ENCODE results near the gene EXOG.

Gene EXOG

DNA sequence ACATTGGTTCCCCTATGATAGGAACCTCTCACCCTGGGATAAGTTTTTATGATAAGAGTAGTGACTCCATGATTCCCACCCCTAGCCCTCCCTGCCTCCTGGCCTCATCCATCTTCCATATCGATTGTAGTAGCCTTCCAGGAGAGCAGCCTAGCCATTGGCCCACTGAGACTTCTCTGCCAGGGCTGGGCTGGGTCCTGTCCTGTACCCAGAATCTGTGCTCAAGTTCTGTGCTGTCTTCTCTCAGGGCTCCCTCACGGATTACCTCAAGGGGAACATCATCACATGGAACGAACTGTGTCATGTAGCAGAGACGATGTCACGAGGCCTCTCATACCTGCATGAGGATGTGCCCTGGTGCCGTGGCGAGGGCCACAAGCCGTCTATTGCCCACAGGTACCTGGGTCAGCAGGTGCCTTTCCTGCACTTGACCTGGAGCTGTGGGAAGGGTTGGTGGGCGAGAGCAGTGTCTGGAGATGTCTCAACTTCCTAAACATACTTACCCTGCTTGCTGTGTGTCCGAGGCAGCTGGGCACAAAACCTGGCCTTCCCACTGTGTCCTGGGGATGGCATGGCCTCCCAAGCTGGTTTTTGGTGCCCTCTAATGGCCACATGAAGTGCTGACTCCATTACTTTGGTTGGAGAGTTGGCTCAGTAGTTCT, 16.6 kb upstream of the EXOG start:
- Histone ChIP-seq H3K4me1 (ENCODE audit: low read length) (no peaks in the 10 kb centered on the region), H2AFZ (ENCODE audit: low read length) (no peak overlapping the region), H3K9ac (ENCODE audit: low read length) (no peak overlapping the region), H3K27me3 (replicated peaks; ENCODE audit: insufficient read depth, low read length) (no peaks in the 10 kb centered on the region), H3K36me3 (replicated peaks; ENCODE audit: insufficient read depth, low read length) (no peaks in the 10 kb centered on the region), H3K4me3 (ENCODE audit: low read length) (no peak overlapping the region), H3K9me3 (replicated peaks; ENCODE audit: insufficient read depth, low read length) (no peaks in the 10 kb centered on the region), H3K79me2 (ENCODE audit: low read length) (no peaks in the 10 kb centered on the region), H4K20me1 (ENCODE audit: insufficient read depth, low read length) (no peaks in the 10 kb centered on the region), H3K9me2 (replicated peaks; ENCODE audit: insufficient read depth, low read length) (no peaks in the 10 kb centered on the region), H3F3A (ENCODE audit: insufficient read depth, low read length) (no peaks in the 10 kb centered on the region), H3K27ac (ENCODE audit: low read length) (no peak overlapping the region), H3K4me2 (ENCODE audit: low read depth, low read length) (no peak overlapping the region)
- TF ChIP-seq, protein P1, sequence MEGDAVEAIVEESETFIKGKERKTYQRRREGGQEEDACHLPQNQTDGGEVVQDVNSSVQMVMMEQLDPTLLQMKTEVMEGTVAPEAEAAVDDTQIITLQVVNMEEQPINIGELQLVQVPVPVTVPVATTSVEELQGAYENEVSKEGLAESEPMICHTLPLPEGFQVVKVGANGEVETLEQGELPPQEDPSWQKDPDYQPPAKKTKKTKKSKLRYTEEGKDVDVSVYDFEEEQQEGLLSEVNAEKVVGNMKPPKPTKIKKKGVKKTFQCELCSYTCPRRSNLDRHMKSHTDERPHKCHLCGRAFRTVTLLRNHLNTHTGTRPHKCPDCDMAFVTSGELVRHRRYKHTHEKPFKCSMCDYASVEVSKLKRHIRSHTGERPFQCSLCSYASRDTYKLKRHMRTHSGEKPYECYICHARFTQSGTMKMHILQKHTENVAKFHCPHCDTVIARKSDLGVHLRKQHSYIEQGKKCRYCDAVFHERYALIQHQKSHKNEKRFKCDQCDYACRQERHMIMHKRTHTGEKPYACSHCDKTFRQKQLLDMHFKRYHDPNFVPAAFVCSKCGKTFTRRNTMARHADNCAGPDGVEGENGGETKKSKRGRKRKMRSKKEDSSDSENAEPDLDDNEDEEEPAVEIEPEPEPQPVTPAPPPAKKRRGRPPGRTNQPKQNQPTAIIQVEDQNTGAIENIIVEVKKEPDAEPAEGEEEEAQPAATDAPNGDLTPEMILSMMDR (IDR thresholded peaks at IDR 0.05; ENCODE audit: low read length) = peak; percentile 86
- TF ChIP-seq EZH2phosphoT487 (IDR thresholded peaks at IDR 0.05; ENCODE audit: low read length) = no peak
- peak; percentile 47 for DNase-seq

DNA sequence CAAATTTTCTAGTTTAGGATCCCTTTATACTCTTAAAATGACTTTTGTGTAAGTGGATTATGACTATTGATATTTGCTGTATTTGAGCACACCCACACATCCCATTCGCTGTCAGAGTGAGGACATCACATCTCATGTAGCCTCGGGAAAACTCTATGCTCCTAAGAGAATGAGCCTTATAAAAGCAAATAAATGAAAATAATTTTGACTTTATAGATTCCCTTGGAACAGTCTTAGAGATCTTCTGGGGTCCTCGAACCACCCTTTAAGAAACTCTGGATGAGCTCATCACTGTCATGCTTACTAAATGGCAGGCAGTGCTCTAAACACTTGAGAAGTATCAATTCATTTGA, 16.1 kb upstream of the EXOG start:
- Histone ChIP-seq H3K27ac (ENCODE audit: low read length) (no peak overlapping the region), H3K79me2 (ENCODE audit: low read length) (no peaks in the 10 kb centered on the region), H3K27me3 (replicated peaks; ENCODE audit: insufficient read depth, low read length) (no peaks in the 10 kb centered on the region), H3K4me2 (ENCODE audit: low read depth, low read length) (no peak overlapping the region), H4K20me1 (ENCODE audit: insufficient read depth, low read length) (no peaks in the 10 kb centered on the region), H3K9me3 (replicated peaks; ENCODE audit: insufficient read depth, low read length) (no peaks in the 10 kb centered on the region), H3K4me3 (ENCODE audit: low read length) (no peak overlapping the region), H3K4me1 (ENCODE audit: low read length) (no peaks in the 10 kb centered on the region), H3F3A (ENCODE audit: insufficient read depth, low read length) (no peaks in the 10 kb centered on the region), H3K36me3 (replicated peaks; ENCODE audit: insufficient read depth, low read length) (no peaks in the 10 kb centered on the region), H2AFZ (ENCODE audit: low read length) (no peak overlapping the region), H3K9ac (ENCODE audit: low read length) (no peak overlapping the region), H3K9me2 (replicated peaks; ENCODE audit: insufficient read depth, low read length) (no peaks in the 10 kb centered on the region)
- no peak for DNase-seq
- TF ChIP-seq EZH2 (optimal IDR thresholded peaks at IDR 0.05; ENCODE audit: low read depth, low read length) = no peak

DNA sequence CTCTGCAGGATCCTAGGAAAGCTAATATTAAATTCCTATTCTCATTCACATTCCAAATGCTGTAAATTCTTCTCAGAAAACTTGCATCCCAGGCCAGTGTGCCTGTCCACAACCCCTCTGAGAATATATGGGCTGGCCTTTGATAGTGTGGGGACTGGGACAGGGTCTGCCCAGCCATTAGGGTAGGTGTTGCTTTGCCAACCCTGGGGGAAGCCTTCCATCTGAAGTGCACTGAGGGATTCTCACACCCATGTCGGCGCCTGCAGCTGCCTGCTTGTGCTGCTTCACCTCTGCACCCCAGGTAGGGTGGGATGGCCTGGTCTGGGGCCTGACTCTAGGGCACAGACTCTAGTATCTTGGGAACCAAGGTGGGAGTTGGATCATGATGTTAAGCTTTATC, 15.2 kb upstream of the EXOG start:
- Histone ChIP-seq H3K9ac (ENCODE audit: low read length) (no peak overlapping the region), H3K4me2 (ENCODE audit: low read depth, low read length) (no peak overlapping the region), H3K4me3 (ENCODE audit: low read length) (no peak overlapping the region), H3K9me3 (replicated peaks; ENCODE audit: insufficient read depth, low read length) (no peaks in the 10 kb centered on the region), H2AFZ (ENCODE audit: low read length) (no peak overlapping the region), H3F3A (ENCODE audit: insufficient read depth, low read length) (no peaks in the 10 kb centered on the region), H3K4me1 (ENCODE audit: low read length) (no peaks in the 10 kb centered on the region), H3K79me2 (ENCODE audit: low read length) (no peaks in the 10 kb centered on the region), H3K27ac (ENCODE audit: low read length) (no peak overlapping the region), H3K9me2 (replicated peaks; ENCODE audit: insufficient read depth, low read length) (no peaks in the 10 kb centered on the region), H3K36me3 (replicated peaks; ENCODE audit: insufficient read depth, low read length) (no peaks in the 10 kb centered on the region), H4K20me1 (ENCODE audit: insufficient read depth, low read length) (no peaks in the 10 kb centered on the region), H3K27me3 (replicated peaks; ENCODE audit: insufficient read depth, low read length) (no peaks in the 10 kb centered on the region)
- no peak for DNase-seq
- TF ChIP-seq, protein P1 (IDR thresholded peaks at IDR 0.05; ENCODE audit: low read length) = no peak
- TF ChIP-seq EZH2phosphoT487 (IDR thresholded peaks at IDR 0.05; ENCODE audit: low read length) = no peak
- no peak for TF ChIP-seq EZH2 (optimal IDR thresholded peaks at IDR 0.05; ENCODE audit: low read depth, low read length)

DNA sequence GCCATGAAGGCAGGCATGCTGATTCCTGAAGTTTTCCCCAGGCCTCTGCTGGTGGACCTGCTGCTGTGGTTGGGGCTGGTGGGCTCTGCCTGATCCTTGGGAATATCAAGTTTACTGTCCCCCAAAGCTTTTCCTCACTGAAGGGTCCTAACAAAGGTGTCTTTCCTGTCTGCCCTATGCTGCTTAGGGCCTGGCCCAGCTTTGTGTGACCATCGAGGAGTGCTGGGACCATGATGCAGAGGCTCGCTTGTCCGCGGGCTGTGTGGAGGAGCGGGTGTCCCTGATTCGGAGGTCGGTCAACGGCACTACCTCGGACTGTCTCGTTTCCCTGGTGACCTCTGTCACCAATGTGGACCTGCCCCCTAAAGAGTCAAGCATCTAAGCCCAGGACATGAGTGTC, 13.2 kb upstream of the EXOG start:
- Histone ChIP-seq H3K79me2 (ENCODE audit: low read length) (no peaks in the 10 kb centered on the region), H3F3A (ENCODE audit: insufficient read depth, low read length) (0 out of 2 replicates have a peak, but pooled peaks cover 5% of the 10 kb centered on the region), H3K4me2 (ENCODE audit: low read depth, low read length) (no peak overlapping the region), H3K27me3 (replicated peaks; ENCODE audit: insufficient read depth, low read length) (no peaks in the 10 kb centered on the region), H4K20me1 (ENCODE audit: insufficient read depth, low read length) (no peaks in the 10 kb centered on the region), H3K9me3 (replicated peaks; ENCODE audit: insufficient read depth, low read length) (no peaks in the 10 kb centered on the region), H3K36me3 (replicated peaks; ENCODE audit: insufficient read depth, low read length) (no peaks in the 10 kb centered on the region), H3K4me1 (ENCODE audit: low read length) (peaks cover 6% of the 10 kb centered on the region; the same call in 1 of the 2 replicates), H3K4me3 (ENCODE audit: low read length) (no peak overlapping the region), H3K9ac (ENCODE audit: low read length) (no peak overlapping the region), H3K27ac (ENCODE audit: low read length) (no peak overlapping the region), H2AFZ (ENCODE audit: low read length) (no peak overlapping the region), H3K9me2 (replicated peaks; ENCODE audit: insufficient read depth, low read length) (no peaks in the 10 kb centered on the region)
- no peak for DNase-seq
- TF ChIP-seq, protein P1 (IDR thresholded peaks at IDR 0.05; ENCODE audit: low read length) = no peak
- TF ChIP-seq EZH2 (optimal IDR thresholded peaks at IDR 0.05; ENCODE audit: low read depth, low read length) (no peak), EZH2phosphoT487 (IDR thresholded peaks at IDR 0.05; ENCODE audit: low read length) (no peak)

All from MM.1S (cell line).